Measurements from ENCODE around the gene DNAH10.

DNA sequence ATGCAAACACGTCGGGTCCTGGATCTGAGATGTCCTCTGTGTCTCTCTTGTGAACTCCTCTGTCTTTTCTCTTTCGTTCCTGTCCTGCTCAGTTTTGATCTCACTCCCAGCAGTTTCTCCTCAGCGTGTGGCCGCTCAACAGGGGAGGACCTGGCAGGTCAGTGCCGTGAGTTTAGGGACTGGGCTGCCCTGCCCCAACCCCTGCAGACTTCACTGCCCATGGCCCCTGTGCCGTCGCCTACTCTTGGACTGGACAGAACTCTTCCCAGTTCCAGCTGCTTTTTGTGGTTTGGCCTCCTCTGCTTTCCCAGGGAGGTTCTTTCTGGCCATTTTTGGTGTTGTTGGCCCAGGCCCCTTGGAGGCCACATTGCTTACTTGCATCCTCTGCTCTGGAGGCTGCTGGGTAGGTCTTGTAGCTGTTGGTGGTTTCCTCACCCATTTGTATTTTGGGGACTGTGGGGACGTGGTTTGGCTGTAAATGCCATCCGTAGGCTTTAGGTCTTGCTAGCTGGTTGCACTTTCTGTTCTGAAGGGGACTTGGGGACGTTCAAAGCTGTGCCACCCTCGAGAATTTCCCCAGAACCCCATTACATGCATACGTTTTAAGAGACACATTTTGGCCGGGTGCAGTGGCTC is 20.0 kb upstream of the DNAH10 start:
- TF ChIP-seq, protein P1, sequence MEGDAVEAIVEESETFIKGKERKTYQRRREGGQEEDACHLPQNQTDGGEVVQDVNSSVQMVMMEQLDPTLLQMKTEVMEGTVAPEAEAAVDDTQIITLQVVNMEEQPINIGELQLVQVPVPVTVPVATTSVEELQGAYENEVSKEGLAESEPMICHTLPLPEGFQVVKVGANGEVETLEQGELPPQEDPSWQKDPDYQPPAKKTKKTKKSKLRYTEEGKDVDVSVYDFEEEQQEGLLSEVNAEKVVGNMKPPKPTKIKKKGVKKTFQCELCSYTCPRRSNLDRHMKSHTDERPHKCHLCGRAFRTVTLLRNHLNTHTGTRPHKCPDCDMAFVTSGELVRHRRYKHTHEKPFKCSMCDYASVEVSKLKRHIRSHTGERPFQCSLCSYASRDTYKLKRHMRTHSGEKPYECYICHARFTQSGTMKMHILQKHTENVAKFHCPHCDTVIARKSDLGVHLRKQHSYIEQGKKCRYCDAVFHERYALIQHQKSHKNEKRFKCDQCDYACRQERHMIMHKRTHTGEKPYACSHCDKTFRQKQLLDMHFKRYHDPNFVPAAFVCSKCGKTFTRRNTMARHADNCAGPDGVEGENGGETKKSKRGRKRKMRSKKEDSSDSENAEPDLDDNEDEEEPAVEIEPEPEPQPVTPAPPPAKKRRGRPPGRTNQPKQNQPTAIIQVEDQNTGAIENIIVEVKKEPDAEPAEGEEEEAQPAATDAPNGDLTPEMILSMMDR (conservative IDR thresholded peaks at IDR 0.05) = no peak
- no peak for TF ChIP-seq EZH2 (IDR thresholded peaks at IDR 0.05; ENCODE audit: low read depth)
